ENCODE measurements around the gene TJAP1. TPM values are rescaled to one million over a fixed set of nuclear protein-coding genes. Genes with fewer than 3 reads are reported as not detected.
A peak's percentile ranks its signal among the peaks of the same experiment; 100 is the strongest.

Gene TJAP1
- total and polyA plus RNA-seq, 8 donors, result 24.5 to 46.9 (median 37.5) TPM

GRCh38 chr6:43499028-43499815, 21.9 kb downstream of the TJAP1 start:
- TF ChIP-seq CTCF (IDR thresholded peaks at IDR 0.05), result no peak
- intact Hi-C loops (cut with DNase I), result no loop called here
- DNase-seq (no peak), ATAC-seq (no peak)
- Histone ChIP-seq H3K4me3 (no peak overlapping the region), H3K4me1 (peaks cover 0 to 21% of the 10 kb centered on the region in 2 donors), H3K27me3 (no peaks in the 10 kb centered on the region), H3K27ac (peak overlapping the region in 1 of 2 donors; percentile 24), H3K36me3 (peaks cover 3 to 64% of the 10 kb centered on the region in 2 donors), H3K9me3 (no peaks in the 10 kb centered on the region)

- TF ChIP-seq CTCF (IDR thresholded peaks at IDR 0.05), result no peak
- Histone ChIP-seq H3K36me3 (peaks cover 3 to 81% of the 10 kb centered on the region in 2 donors), H3K9me3 (no peaks in the 10 kb centered on the region), H3K27me3 (no peaks in the 10 kb centered on the region), H3K4me3 (no peak overlapping the region), H3K4me1 (peaks cover 0 to 5% of the 10 kb centered on the region in 2 donors), H3K27ac (no peak overlapping the region)
- ATAC-seq (no peak), DNase-seq (no peak)
- intact Hi-C loops (cut with DNase I), result loop anchor here (10.0 kb wide), 2 partner anchors 46 to 236 kb away; partner anchors contain the start of gene DLK2 (in 1 of the 2)
These were observed 23.6 kb downstream of the TJAP1 start for GRCh38 chr6:43500921-43501320.

GRCh38 chr6:43502666-43503065, 25.3 kb downstream of the TJAP1 start:
- peaks cover 0 to 3% of the 10 kb centered on the region in 2 donors for H3K27me3 ChIP-seq
- H3K9me3 ChIP-seq, result no peaks in the 10 kb centered on the region
- H3K36me3 ChIP-seq, result peaks cover 3 to 82% of the 10 kb centered on the region in 2 donors
- ATAC-seq (no peak), DNase-seq (no peak)
- intact Hi-C loops (cut with DNase I), result loop anchor here (10.0 kb wide), 2 partner anchors 48 to 238 kb away; partner anchors contain the start of gene DLK2 (in 1 of the 2)
- H3K27ac ChIP-seq, result no peak overlapping the region
- peaks cover 0 to 9% of the 10 kb centered on the region in 2 donors for H3K4me1 ChIP-seq
- H3K4me3 ChIP-seq, result no peak overlapping the region
- TF ChIP-seq CTCF (IDR thresholded peaks at IDR 0.05), result no peak

- DNase-seq (no peak), ATAC-seq (no peak)
- Histone ChIP-seq H3K4me3 (no peak overlapping the region), H3K4me1 (peaks cover 0 to 9% of the 10 kb centered on the region in 2 donors), H3K27me3 (peaks cover 0 to 11% of the 10 kb centered on the region in 2 donors), H3K27ac (no peak overlapping the region), H3K36me3 (peaks cover 3 to 74% of the 10 kb centered on the region in 2 donors), H3K9me3 (no peaks in the 10 kb centered on the region)
- no peak for TF ChIP-seq CTCF (IDR thresholded peaks at IDR 0.05)
- intact Hi-C loops (cut with DNase I), result loop anchor here (10.0 kb wide), 2 partner anchors 49 to 239 kb away; partner anchors contain the start of gene DLK2 (in 1 of the 2)
These were observed 26.1 kb downstream of the TJAP1 start for GRCh38 chr6:43503443-43503842.

All from left lung (tissue), 10 donors.